Heart left ventricle (tissue), 13 donors: ENCODE data around the gene SCAP.

ENCODE experiments used
- CTCF ChIP-seq, 12 donors: fragments of 200-600 bp; sonication (generic) in 4 of 12; IDR thresholded peaks; one replicate each; pipeline versions ENCODE4 v1.5.0 to v1.8.0; 2018 to 2022; ENCODE audit warnings: antibody characterized with exemption in 12 of 12, mild to moderate bottlenecking in 5 of 12
- POLR2A ChIP-seq, 2 donors: fragments of 450-650 bp; IDR thresholded peaks; one replicate each; pipeline ENCODE4 v1.6.1; 2017; ENCODE audit warnings: antibody characterized with exemption in 2 of 2, mild to moderate bottlenecking in 2 of 2, moderate library complexity in 2 of 2
- donor health status: ischemic (EF 13 %, LVEDD 7.1; RV severe dilation, severe dysfunction).
- donor health status: DM: no; HTN: yes; CAD: no.
- donor health status: DM: no; HTN: no; CAD: no.
- donor health status: ischemic (EF 25% LVEDD 6.9; RV normal size, moderate dysfunction).
- donor health status: ischemic (EF 25% LVEDD 5.7; RV mildly dilated, moderate dysfunction).
- donor health status: ischemic (EF 35%, LVEDD 5.7; RV mildly dilated, moderate dysfunction).
- donor health status: nonischemic (EF 11% LVEDD 7.7; RV severe dilation, severe dysfunction).
- donor health status: DM: yes; HTN: yes; CAD: no.
- donor health status: PGD.
- donor health status: ischemic (EF 29% LVEDD 5.4; RV normal size, mild dysfunction).
- donor health status: nonischemic (EF 23%, LVEDD 6.1; RV moderate dilation, normal function).

GRCh38 chr3:47428662-47429061 lies 47.1 kb downstream of the SCAP start:
- TF ChIP-seq CTCF (IDR thresholded peaks at IDR 0.05), result no peak
- no peak for TF ChIP-seq POLR2A (IDR thresholded peaks at IDR 0.05)
